HCT116 (cell line): Measurements from ENCODE around the gene NAV1. TPM values are rescaled to one million over a fixed set of nuclear protein-coding genes. Genes with fewer than 3 reads are reported as not detected.

ENCODE experiments used
- ATAC-seq: fragments of 200-7000 bp; cut with Tn5 transposase; 2 replicates; pipeline ENCODE4 v1.9.1; 2020; ENCODE audit warnings: mild to moderate bottlenecking, moderate library complexity
- BruUV-seq: library from RNA; stranded (reverse); fragments of 400-500 nt; replicated peaks from 2 replicates; lab custom pipeline; 2021; lab: Mats Ljungman, UMichigan
- CTCF ChIA-PET: fragments of 300-600 bp; sonication (Branson Sonifier 250); formaldehyde crosslinking; loops from one replicate; lab custom pipeline; 2021; ENCODE audit warnings: antibody characterized with exemption; lab: Charles Lee
- POLR2A ChIA-PET: fragments of 300-600, 350-600 bp; sonication (Branson Sonifier 250); formaldehyde crosslinking; loops from one replicate; lab custom pipeline; 2021; ENCODE audit warnings: antibody characterized with exemption; lab: Charles Lee
- RAD21 ChIA-PET, 2 experiments: fragments of 300-600 bp; sonication (Branson Sonifier 250); formaldehyde crosslinking; loops; one replicate each; lab custom pipeline; 2023; ENCODE audit warnings: low total read pairs in 2 of 2; ENCODE audit not compliant: uncharacterized antibody in 2 of 2, unreplicated experiment in 2 of 2, low non-redundant PET in 1 of 2; lab: Charles Lee
- DNase-seq: peaks from one replicate; pipeline ENCODE4 v3.0.0-alpha.2; 2010; ENCODE audit warnings: low read depth, low spot score
- H2AFZ ChIP-seq: fragments of 200-600 bp; shearing (Covaris generic), sonication (generic); 2 replicates; pipeline ENCODE4 v1.6.1; 2017; ENCODE audit warnings: low read depth, mixed run types, mixed read lengths, antibody characterized with exemption, low read length; ENCODE audit not compliant: poor library complexity, severe bottlenecking
- H3K27ac ChIP-seq: 2 replicates; pipeline ENCODE4 v1.5.1; 2012; ENCODE audit warnings: low read depth, low read length
- H3K27me3 ChIP-seq: fragments of 200-600 bp; sonication (generic); 2 replicates; pipeline ENCODE4 v1.6.1; 2016; ENCODE audit warnings: mixed run types, low read length, mixed read lengths; ENCODE audit not compliant: insufficient read depth
- H3K36me3 ChIP-seq, 2 experiments: fragments of 200-500 bp in 1 of 2; fragments of 200-600 bp in 1 of 2; sonication (Bioruptor generic) in 1 of 2; sonication (generic) in 1 of 2; 2 replicates each; pipeline versions ENCODE4 v1.5.1 to v1.6.1; 2014 to 2016; ENCODE audit warnings: low read length in 2 of 2, inconsistent platforms in 1 of 2, mixed read lengths in 1 of 2, mixed run types in 1 of 2; ENCODE audit not compliant: insufficient read depth in 2 of 2, control insufficient read depth in 1 of 2
- H3K4me1 ChIP-seq, 2 experiments: fragments of 200-600 bp in 1 of 2; sonication (generic) in 1 of 2; 2 replicates each; pipeline versions ENCODE4 v1.5.1 to v1.6.1; 2012 to 2017; ENCODE audit warnings: low read length in 2 of 2, inconsistent platforms in 1 of 2, mild to moderate bottlenecking in 1 of 2, mixed read lengths in 1 of 2, mixed run types in 1 of 2, moderate library complexity in 1 of 2; ENCODE audit not compliant: insufficient read depth in 2 of 2, control insufficient read depth in 1 of 2
- H3K4me2 ChIP-seq: fragments of 200-600 bp; sonication (generic); 2 replicates; pipeline ENCODE4 v1.6.1; 2017; ENCODE audit warnings: mixed run types, low read length, mixed read lengths
- H3K4me3 ChIP-seq, 2 experiments: fragments of 200-600 bp in 1 of 2; sonication (generic) in 1 of 2; replicated peaks in 1 of 2; 2 replicates each; pipeline ENCODE4 v1.5.1; 2011 to 2016; ENCODE audit warnings: low read length in 2 of 2, control low read depth in 1 of 2, low read depth in 1 of 2, mild to moderate bottlenecking in 1 of 2, mixed read lengths in 1 of 2, mixed run types in 1 of 2
- H3K79me2 ChIP-seq: fragments of 200-600 bp; sonication (generic); 2 replicates; pipeline ENCODE4 v1.6.1; 2017; ENCODE audit warnings: mild to moderate bottlenecking, mixed run types, low read length, moderate library complexity, mixed read lengths; ENCODE audit not compliant: insufficient read depth
- H3K9ac ChIP-seq: fragments of 200-600 bp; sonication (generic); 2 replicates; pipeline ENCODE4 v1.6.1; 2016; ENCODE audit warnings: low read length, mixed read lengths
- H3K9me2 ChIP-seq: fragments of 200-600 bp; sonication (generic), shearing (Covaris generic); 2 replicates; pipeline ENCODE4 v1.6.1; 2017; ENCODE audit warnings: mixed run types, mild to moderate bottlenecking, moderate library complexity; ENCODE audit not compliant: insufficient read depth
- H3K9me3 ChIP-seq, 2 experiments: fragments of 200-500 bp in 1 of 2; fragments of 200-600 bp in 1 of 2; sonication (Bioruptor generic) in 1 of 2; sonication (generic) in 1 of 2; 2 replicates each; pipeline ENCODE4 v1.6.1; 2014 to 2017; ENCODE audit warnings: low read length in 2 of 2, mixed read lengths in 2 of 2, inconsistent platforms in 1 of 2, low read depth in 1 of 2, mild to moderate bottlenecking in 1 of 2, mixed run types in 1 of 2, moderate library complexity in 1 of 2; ENCODE audit not compliant: control insufficient read depth in 1 of 2, insufficient read depth in 1 of 2
- H4K20me1 ChIP-seq: fragments of 200-600 bp; sonication (generic), shearing (Covaris generic); 2 replicates; pipeline ENCODE4 v1.6.1; 2017; ENCODE audit warnings: mixed run types, mild to moderate bottlenecking, moderate library complexity; ENCODE audit not compliant: insufficient read depth
- CBX3 ChIP-seq: IDR thresholded peaks from 2 replicates; pipeline ENCODE4 v1.6.1; 2012; ENCODE audit warnings: low read depth
- CEBPB ChIP-seq: IDR thresholded peaks from 2 replicates; pipeline ENCODE4 v1.6.1; 2012; ENCODE audit warnings: low read depth
- CTCF ChIP-seq, 3 experiments: fragments of 200-600 bp in 1 of 3; sonication (generic) in 1 of 3; IDR thresholded peaks in 2 of 3; conservative IDR thresholded peaks in 1 of 3; 2 replicates each; pipeline ENCODE4 v1.5.1; 2012 to 2017; ENCODE audit warnings: low read depth in 2 of 3, low read length in 2 of 3, antibody characterized with exemption in 1 of 3, borderline replicate concordance in 1 of 3, control low read depth in 1 of 3, mild to moderate bottlenecking in 1 of 3, mixed read lengths in 1 of 3, mixed run types in 1 of 3, moderate library complexity in 1 of 3; ENCODE audit not compliant: insufficient read depth in 1 of 3
- ELF1 ChIP-seq: IDR thresholded peaks from 2 replicates; pipeline ENCODE4 v1.6.1; 2012; ENCODE audit warnings: low read depth, borderline replicate concordance
- EZH2 ChIP-seq: fragments of 200-600 bp; sonication (generic); IDR thresholded peaks from 2 replicates; pipeline ENCODE4 v1.6.1; 2017; ENCODE audit warnings: antibody characterized with exemption, mixed run types
- FOSL1 ChIP-seq: IDR thresholded peaks from 2 replicates; pipeline ENCODE4 v1.6.1; 2012; ENCODE audit warnings: low read depth
- POLR2A ChIP-seq: IDR thresholded peaks from 2 replicates; pipeline ENCODE4 v1.7.0; 2011; ENCODE audit warnings: borderline replicate concordance; ENCODE audit not compliant: insufficient read depth, insufficient read length; ENCODE audit errors: extremely low read depth
- POLR2AphosphoS5 ChIP-seq: IDR thresholded peaks from 2 replicates; pipeline ENCODE4 v1.6.1; 2011; ENCODE audit warnings: mild to moderate bottlenecking, low read depth, low read length, moderate library complexity
- RAD21 ChIP-seq: IDR thresholded peaks from 2 replicates; pipeline ENCODE4 v1.6.1; 2012; ENCODE audit warnings: low read depth, mild to moderate bottlenecking
- REST ChIP-seq: IDR thresholded peaks from 2 replicates; pipeline ENCODE4 v1.6.1; 2012; ENCODE audit warnings: low read depth
- SIN3A ChIP-seq: IDR thresholded peaks from 2 replicates; pipeline ENCODE4 v1.6.1; 2012; ENCODE audit warnings: low read depth
- SP1 ChIP-seq: IDR thresholded peaks from 2 replicates; pipeline ENCODE4 v1.6.1; 2012; ENCODE audit warnings: low read depth
- TCF7L2 ChIP-seq: IDR thresholded peaks from 2 replicates; pipeline ENCODE4 v1.7.0; 2011; ENCODE audit warnings: borderline replicate concordance, inconsistent platforms; ENCODE audit not compliant: insufficient read depth, insufficient read length; ENCODE audit errors: extremely low read depth
- ZFX ChIP-seq: fragments of 450-650 bp; IDR thresholded peaks from 2 replicates; pipeline ENCODE4 v1.6.1; 2017
- intact Hi-C: fragments of 100-400 bp; cut with micrococcal nuclease; formaldehyde crosslinking; loops from 2 replicates; pipeline ENCODE4 v1.10.0; 2022
- total RNA-seq: library from RNA; stranded (reverse); gene quantifications from one replicate; pipeline ENCODE4 v1.2.1, GENCODE V29; 2021; ENCODE audit not compliant: unreplicated experiment
- TF ChIP-seq, protein P1 (sequence below): IDR thresholded peaks from 2 replicates; pipeline ENCODE4 v1.6.1; 2011; ENCODE audit warnings: mild to moderate bottlenecking, low read length, moderate library complexity; ENCODE audit not compliant: insufficient replicate concordance; ENCODE audit errors: extremely low read depth
- TF ChIP-seq, protein P2 (sequence below): IDR thresholded peaks from 2 replicates; pipeline ENCODE4 v1.6.1; 2012

NAV1 gene
- total RNA-seq, 1 experiment from 2014 or later: 22.8 TPM

DNA sequence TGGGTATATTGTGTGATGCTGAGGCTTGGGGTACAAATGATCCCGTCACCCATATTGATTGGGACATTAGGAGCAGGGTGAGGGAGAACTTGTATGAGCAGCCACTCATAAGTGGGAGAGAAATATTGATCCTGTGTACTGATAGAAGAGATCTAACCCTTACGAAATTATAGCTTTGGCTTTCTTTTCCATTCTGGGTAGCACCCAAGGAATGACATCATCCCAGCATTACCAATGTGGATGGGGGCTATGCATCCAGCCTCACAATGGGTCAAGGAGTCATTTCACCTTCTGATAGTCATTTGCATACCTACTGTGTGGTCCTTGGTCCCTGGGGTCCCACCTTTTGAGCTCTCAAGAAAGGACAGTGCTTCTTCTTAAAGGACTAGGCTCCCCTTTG lies 1.9 kb upstream of the NAV1 start:
- peak overlapping the region; percentile 65 for H3K4me2 ChIP-seq
- no peaks in the 10 kb centered on the region for H3K27me3 ChIP-seq
- H3K9me3 ChIP-seq: no peaks in the 10 kb centered on the region
- no TSS peak for BruUV-seq
- intact Hi-C loops: no loop called here
- peak overlapping the region in 1 of 2 experiments; percentile 3; a peak in 1 of 4 replicates for H3K4me3 ChIP-seq
- ChIA-PET RAD21 (no interaction called here), CTCF (interaction anchor here (2.2 kb wide), 1 partner anchor 24 kb away, joined by 6 read pairs; no protein-coding TSS in a partner anchor), POLR2A (no interaction called here)
- peaks cover 24 to 52% of the 10 kb centered on the region in 2 experiments for H3K4me1 ChIP-seq
- ATAC-seq: no peak
- no peak overlapping the region for H3K9ac ChIP-seq
- no peaks in the 10 kb centered on the region for H3K79me2 ChIP-seq
- no peak for DNase-seq
- H2AFZ ChIP-seq: no peak overlapping the region
- no peaks in the 10 kb centered on the region for H4K20me1 ChIP-seq
- TF ChIP-seq TCF7L2 (no peak), ELF1 (no peak), CTCF (IDR thresholded peaks at IDR 0.05 in 2 of 3, conservative IDR thresholded peaks at IDR 0.05 in 1 of 3; ENCODE audit: borderline replicate concordance in 1 of 3, insufficient read depth in 1 of 3, low read depth in 2 of 3, low read length in 2 of 3) (no peak), CBX3 (no peak), RAD21 (no peak), FOSL1 (no peak), POLR2AphosphoS5 (no peak), REST (no peak), SIN3A (no peak), POLR2A (no peak), CEBPB (no peak), EZH2 (no peak), SP1 (no peak), ZFX (no peak)
- TF ChIP-seq, protein P1, sequence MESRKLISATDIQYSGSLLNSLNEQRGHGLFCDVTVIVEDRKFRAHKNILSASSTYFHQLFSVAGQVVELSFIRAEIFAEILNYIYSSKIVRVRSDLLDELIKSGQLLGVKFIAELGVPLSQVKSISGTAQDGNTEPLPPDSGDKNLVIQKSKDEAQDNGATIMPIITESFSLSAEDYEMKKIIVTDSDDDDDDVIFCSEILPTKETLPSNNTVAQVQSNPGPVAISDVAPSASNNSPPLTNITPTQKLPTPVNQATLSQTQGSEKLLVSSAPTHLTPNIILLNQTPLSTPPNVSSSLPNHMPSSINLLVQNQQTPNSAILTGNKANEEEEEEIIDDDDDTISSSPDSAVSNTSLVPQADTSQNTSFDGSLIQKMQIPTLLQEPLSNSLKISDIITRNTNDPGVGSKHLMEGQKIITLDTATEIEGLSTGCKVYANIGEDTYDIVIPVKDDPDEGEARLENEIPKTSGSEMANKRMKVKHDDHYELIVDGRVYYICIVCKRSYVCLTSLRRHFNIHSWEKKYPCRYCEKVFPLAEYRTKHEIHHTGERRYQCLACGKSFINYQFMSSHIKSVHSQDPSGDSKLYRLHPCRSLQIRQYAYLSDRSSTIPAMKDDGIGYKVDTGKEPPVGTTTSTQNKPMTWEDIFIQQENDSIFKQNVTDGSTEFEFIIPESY: no peak
- TF ChIP-seq, protein P2, sequence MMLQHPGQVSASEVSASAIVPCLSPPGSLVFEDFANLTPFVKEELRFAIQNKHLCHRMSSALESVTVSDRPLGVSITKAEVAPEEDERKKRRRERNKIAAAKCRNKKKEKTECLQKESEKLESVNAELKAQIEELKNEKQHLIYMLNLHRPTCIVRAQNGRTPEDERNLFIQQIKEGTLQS: no peak
- no peak overlapping the region for H3K27ac ChIP-seq
- no peaks in the 10 kb centered on the region for H3K36me3 ChIP-seq
- H3K9me2 ChIP-seq: no peaks in the 10 kb centered on the region
